Stimulated activated naive CD8-positive, alpha-beta T cell treated with anti-CD3 and anti-CD28 coated beads, Interleukin-15, amount 100 ng/mL, for 72 hours (primary cell): ENCODE data around the gene G6PC1.
"Not testable (repeated sequence)": the region's sequence is repeated elsewhere in the genome, so short reads cannot be mapped to it uniquely, and the experiment has no call there.

Experiments
- ATAC-seq: fragments of 150-1000 bp; cut with Tn5 transposase; 2 replicates; pipeline ENCODE4 v1.10.0; 2021; ENCODE audit warnings: mild to moderate bottlenecking, moderate library complexity
- DNase-seq, 2 donors: peaks; one replicate each; pipeline ENCODE4 v3.0.0; 2021 to 2022
- H3K27ac Mint-ChIP-seq, 2 donors: one replicate each; pipeline ENCODE4 v1.8.0; 2022; ENCODE audit warnings: mild to moderate bottlenecking in 2 of 2, mixed read lengths in 2 of 2, moderate library complexity in 2 of 2
- H3K27me3 Mint-ChIP-seq: one replicate; pipeline ENCODE4 v1.8.0; 2022; ENCODE audit warnings: mixed read lengths
- H3K4me1 Mint-ChIP-seq: one replicate; pipeline ENCODE4 v1.8.0; 2022; ENCODE audit warnings: mild to moderate bottlenecking, mixed read lengths
- H3K4me3 Mint-ChIP-seq, 2 donors: one replicate each; pipeline ENCODE4 v1.8.0; 2022; ENCODE audit warnings: mild to moderate bottlenecking in 2 of 2, mixed read lengths in 2 of 2, moderate library complexity in 1 of 2
- H3K9me3 Mint-ChIP-seq, 2 donors: one replicate each; pipeline ENCODE4 v1.8.0; 2022; ENCODE audit warnings: mixed read lengths in 2 of 2

Gene G6PC1

DNA sequence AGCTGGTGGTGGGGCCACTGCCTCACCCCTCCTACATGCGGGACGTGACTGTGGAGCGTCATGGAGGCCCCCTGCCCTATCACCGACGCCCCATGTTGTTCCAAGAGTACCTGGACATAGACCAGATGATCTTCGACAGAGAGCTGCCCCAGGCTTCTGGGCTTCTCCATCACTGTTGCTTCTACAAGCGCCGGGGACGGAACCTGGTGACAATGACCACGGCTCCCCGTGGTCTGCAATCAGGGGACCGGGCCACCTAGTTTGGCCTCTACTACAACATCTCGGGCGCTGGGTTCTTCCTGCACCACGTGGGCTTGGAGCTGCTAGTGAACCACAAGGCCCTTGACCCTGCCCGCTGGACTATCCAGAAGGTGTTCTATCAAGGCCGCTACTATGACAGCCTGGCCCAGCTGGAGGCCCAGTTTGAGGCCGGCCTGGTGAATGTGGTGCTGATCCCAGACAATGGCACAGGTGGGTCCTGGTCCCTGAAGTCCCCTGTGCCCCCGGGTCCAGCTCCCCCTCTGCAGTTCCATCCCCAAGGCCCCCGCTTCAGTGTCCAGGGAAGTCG is 32.8 kb upstream of the G6PC1 start:
- H3K4me3 Mint-ChIP-seq = not testable (repeated sequence)

DNA sequence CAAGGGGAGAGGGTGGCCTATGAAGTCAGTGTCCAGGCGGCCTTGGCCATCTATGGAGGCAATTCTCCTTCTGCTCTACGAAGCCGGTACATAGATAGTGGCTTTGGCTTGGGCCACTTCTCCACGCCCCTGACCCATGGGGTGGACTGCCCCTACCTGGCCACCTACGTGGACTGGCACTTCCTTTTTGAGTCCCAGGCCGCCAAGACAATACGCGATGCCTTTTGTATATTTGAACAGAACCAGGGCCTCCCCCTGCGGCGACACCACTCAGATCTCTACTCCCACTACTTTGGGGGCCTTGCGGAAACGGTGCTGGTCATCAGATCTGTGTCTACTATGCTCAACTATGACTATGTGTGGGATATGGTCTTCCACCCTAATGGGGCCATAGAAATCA is 32.3 kb upstream of the G6PC1 start:
- Mint-ChIP-seq H3K9me3 (no peaks in the 10 kb centered on the region), H3K27me3 (peaks cover 17% of the 10 kb centered on the region), H3K4me3 (no peak overlapping the region), H3K27ac (no peak overlapping the region), H3K4me1 (no peaks in the 10 kb centered on the region)
- ATAC-seq (no peak), DNase-seq (no peak)

More for the DNA sequence above, 32.8 kb upstream of the G6PC1 start:
- DNase-seq, H3K4me1 Mint-ChIP-seq, H3K27ac Mint-ChIP-seq, H3K9me3 Mint-ChIP-seq, ATAC-seq: not testable (repeated sequence)
- peaks cover 17% of the 10 kb centered on the region for H3K27me3 Mint-ChIP-seq

DNA sequence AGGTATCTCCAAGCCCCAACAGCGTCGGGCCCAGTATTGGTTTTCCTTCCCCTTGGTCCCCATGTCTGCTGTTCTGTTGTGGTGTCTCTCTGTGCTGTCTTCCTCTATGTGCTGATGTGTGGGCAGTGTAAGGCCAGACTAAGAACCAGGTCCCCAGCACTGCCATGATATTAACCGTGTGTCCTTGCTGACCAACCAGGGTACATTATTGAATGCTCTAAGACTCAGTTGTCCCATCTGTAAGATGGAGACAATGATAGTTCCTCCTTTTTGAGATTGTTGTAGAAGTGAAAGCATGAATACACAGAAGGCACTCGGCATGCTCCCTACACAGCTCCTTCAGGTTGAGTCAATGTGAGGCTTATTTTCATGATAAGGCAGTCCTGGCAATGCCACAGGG is 29.0 kb upstream of the G6PC1 start:
- Mint-ChIP-seq H3K4me1 (no peaks in the 10 kb centered on the region), H3K27ac (no peak overlapping the region), H3K27me3 (peaks cover 14% of the 10 kb centered on the region), H3K9me3 (no peaks in the 10 kb centered on the region), H3K4me3 (no peak overlapping the region)
- ATAC-seq (no peak), DNase-seq (no peak)

DNA sequence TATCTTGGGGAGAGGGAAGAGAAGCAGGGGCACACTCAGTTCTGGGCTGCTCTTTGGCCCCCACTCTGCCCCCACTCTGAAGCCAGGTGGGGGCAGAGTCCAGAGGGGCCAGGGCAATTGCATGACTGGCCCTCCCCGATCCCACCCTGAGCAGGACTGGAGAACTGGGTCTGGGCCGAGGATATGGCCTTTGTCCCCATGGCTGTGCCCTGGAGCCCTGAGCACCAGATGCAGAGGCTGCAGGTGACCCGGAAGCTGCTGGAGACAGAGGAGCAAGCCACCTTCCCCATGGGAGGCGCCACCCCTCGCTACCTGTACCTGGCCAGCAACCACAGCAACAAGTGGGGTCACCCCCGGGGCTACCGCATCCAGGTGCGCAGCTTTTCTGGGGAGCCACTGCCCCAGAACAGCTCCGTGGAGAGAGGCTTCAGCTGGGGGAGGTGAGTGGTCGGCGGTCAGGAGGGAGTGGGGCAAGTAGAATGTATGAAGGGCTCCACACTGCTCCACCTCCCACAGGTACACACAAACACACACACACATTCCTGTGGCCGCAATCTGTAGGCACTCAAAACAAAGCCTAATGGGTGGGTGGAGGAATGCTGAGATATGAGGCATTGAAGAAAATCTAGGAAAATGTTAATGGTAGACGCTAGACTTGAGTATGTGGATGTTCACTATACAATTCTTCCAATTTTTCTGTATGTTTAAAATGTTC is 28.2 kb upstream of the G6PC1 start:
- ATAC-seq (no peak), DNase-seq (no peak)
- no peaks in the 10 kb centered on the region for H3K4me1 Mint-ChIP-seq
- H3K9me3 Mint-ChIP-seq = no peaks in the 10 kb centered on the region
- H3K27me3 Mint-ChIP-seq = peaks cover 22% of the 10 kb centered on the region
- H3K27ac Mint-ChIP-seq = no peak overlapping the region
- H3K4me3 Mint-ChIP-seq = no peak overlapping the region

DNA sequence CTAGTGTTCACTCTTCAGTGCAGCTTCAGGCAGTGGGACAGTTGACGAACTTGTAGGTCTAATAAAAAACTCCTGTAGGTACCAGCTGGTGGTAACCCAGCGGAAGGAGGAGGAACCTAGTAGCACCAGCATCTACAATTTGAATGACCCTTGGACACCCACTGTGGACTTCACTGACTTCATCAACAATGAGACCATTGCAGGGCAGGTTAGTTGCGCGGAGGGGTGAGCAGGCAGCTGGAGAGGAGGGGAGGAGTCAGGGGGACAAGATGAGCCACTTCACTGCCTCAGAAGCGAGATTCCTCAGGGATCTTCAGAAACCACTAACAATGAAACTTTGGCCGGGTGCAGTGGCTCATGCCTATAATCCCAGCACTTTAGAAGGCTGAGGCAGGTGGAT is 27.3 kb upstream of the G6PC1 start:
- Mint-ChIP-seq H3K4me1 (no peaks in the 10 kb centered on the region), H3K27me3 (peaks cover 30% of the 10 kb centered on the region)

DNA sequence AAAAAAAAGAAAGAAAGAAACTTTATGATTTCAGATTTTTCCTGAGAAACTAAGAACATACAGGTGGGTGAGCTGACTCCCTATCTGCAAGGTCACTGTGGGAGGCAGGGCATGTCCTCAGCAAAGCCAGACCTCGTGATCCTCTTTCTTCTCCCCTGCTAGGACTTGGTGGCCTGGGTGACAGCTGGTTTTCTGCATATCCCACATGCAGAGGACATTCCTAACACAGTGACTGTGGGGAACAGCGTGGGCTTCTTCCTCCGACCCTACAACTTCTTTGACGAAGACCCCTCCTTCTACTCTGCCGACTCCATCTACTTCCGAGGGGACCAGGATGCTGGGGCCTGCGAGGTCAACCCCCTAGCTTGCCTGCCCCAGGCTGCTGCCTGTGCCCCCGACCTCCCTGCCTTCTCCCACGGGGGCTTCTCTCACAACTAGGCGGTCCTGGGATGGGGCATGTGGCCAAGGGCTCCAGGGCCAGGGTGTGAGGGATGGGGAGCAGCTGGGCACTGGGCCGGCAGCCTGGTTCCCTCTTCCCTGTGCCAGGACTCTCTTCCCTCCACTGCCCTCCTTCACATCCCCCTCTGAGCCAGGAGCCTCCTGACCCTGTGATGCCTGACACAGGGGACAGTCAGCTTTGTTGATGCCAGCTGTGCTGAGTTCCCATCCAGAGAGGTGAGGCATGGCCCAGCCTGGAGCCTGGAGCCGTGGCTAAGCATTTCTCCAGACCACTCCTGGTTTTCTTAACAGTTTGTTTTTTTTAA is 26.5 kb upstream of the G6PC1 start:
- DNase-seq, H3K9me3 Mint-ChIP-seq, ATAC-seq, H3K4me1 Mint-ChIP-seq, H3K4me3 Mint-ChIP-seq, H3K27ac Mint-ChIP-seq: not testable (repeated sequence)
- H3K27me3 Mint-ChIP-seq = peaks cover 33% of the 10 kb centered on the region

More for the DNA sequence above, 27.3 kb upstream of the G6PC1 start:
- DNase-seq (no peak), ATAC-seq (no peak)
- Mint-ChIP-seq H3K9me3 (no peaks in the 10 kb centered on the region), H3K27ac (no peak overlapping the region), H3K4me3 (no peak overlapping the region)

DNA sequence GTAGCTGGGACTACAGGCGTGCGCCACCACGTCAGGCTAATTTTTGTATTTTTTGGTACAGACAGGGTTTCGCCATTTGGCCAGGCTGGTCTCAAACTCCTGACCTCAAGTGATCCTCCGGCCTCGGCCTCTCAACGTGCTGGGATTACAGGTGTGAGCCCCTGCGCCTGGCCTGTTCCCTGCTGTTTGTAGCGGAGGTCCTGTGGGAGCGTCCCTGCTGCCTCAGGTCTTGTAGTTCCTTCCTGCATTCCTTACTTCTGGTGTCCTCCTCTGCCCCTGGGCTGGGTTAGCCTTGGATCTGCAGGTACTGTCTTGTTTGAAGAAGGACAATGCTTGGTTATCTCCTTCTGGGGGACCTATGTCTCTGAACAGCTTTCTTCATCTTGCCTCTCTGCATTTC is 23.6 kb upstream of the G6PC1 start:
- peaks cover 31% of the 10 kb centered on the region for H3K27me3 Mint-ChIP-seq
- ATAC-seq = no peak

DNA sequence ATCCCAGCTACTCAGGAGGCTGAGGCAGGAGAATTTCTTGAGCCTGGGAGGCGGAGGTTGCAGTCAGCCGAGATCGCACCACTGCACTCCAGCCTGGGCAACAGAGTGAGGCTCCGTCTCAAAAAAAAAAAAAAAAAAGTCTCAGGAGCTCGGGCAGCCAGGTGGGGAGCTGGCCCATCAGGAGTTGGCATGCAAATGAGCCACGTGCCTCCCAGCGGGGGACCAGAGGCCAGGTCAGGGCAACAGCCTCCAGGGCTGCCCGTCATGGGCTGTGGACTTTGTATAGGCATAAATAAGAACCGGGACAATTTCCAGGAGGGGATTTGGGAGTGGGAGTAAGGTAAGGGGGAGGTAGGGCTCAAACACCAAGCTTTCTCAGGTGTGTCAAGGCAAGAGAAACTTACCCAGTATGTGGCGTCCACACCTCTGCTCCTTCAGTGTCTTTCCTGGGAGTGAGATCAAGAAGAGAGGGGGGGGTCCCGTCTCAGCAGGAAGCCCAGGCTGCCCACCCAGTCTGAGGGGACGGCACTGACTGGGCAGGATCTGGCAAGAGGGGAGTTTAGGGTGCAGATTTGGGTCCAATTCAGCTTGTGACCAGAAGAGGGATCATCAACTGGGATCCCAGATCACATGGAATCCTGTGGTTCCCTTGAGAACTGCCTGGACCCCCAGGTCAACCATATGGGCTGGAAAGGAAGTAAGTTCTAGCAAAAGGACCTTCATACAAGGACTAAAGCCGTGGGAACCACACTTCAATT is 22.3 kb upstream of the G6PC1 start:
- no peak for ATAC-seq
- Mint-ChIP-seq H3K4me3 (no peak overlapping the region), H3K4me1 (no peaks in the 10 kb centered on the region), H3K27ac (peak overlapping the region; percentile 41 to 48), H3K9me3 (no peaks in the 10 kb centered on the region), H3K27me3 (peaks cover 31% of the 10 kb centered on the region)
- DNase-seq = no peak

More for the DNA sequence above, 23.6 kb upstream of the G6PC1 start:
- Mint-ChIP-seq H3K4me3 (no peak overlapping the region), H3K4me1 (no peaks in the 10 kb centered on the region), H3K9me3 (no peaks in the 10 kb centered on the region), H3K27ac (no peak overlapping the region)
- DNase-seq = no peak

DNA sequence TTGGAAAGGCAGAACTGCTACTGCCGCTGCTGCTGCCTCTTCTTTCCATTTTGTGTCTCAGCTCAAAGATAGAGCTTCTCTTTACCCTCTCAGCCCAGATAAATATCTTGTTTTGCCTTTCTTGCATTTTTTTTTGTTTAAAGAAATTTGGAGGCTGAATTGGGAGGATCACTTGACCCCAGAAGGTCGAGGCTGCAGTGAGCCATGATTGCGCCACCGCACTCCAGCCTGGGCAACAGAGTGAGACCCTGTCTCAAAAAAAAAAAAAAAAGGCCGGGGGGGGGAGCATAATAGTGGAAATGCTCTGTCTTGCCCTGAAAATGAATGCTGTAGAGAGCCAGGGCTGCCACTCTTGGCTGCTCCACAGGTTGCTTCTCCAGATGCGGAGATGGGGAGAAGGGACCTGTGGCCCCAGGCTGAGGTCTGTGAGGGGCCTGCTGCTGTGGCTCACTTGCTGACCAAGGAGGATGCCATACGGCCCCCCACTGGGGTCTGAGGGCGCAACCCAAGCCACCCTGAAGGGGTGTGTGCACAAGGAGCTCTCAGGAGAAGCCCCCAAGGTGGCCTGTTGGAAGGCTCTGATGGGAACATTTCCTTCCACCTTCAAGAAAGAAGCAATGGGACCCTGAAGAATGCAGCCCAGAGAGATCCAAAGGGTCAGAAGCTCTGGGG is 21.5 kb upstream of the G6PC1 start:
- DNase-seq (no peak), ATAC-seq (no peak)
- Mint-ChIP-seq H3K27me3 (peaks cover 31% of the 10 kb centered on the region), H3K4me1 (no peaks in the 10 kb centered on the region), H3K9me3 (no peaks in the 10 kb centered on the region), H3K4me3 (no peak overlapping the region), H3K27ac (no peak overlapping the region)

DNA sequence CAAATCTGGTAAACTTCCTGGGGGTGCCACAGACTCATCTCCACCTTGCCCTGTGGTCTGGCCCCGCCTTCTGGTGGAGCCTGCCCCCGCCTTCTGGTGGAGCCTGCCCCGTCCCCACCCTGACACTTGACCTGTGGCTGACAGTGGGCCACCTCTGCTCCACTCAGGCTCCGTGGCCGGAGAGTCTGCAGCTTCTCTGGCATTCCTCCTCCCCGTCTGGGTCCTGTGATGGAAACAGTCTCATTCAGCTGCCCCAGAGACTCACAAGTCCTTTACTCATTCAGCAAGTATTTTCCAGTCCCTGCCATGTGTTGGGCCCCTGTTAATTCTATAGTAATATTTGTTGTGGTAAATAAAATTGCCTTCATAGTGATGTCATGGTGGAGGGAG is 21.0 kb upstream of the G6PC1 start:
- Mint-ChIP-seq H3K4me3 (no peak overlapping the region), H3K27me3 (peaks cover 31% of the 10 kb centered on the region), H3K9me3 (no peaks in the 10 kb centered on the region), H3K4me1 (no peaks in the 10 kb centered on the region), H3K27ac (no peak overlapping the region)
- no peak for ATAC-seq
- DNase-seq = no peak

DNA sequence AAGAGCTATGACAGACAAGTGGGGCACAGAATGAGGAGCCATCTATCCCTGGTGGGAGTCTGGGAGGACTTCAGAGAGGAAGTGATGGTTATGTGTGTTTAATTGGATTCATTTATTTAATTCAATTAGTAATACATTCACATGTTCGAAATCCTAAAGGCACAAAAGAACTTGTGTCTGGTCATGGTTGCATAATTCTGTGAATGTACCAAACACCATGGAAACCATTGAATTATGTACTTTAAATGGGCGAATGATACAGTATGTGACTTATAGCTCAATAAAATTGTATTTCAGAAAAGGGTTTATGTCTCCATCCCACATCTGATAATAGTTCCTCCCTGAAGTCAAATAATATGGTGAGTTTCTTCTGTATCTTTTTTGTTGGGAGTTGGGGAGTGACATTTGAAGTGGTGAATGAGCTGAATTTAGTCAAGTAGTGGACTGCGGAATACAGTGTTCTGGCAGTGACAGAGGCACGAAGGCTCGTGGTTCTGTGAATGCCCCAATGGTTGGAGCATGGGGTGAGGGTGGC is 19.8 kb upstream of the G6PC1 start:
- ATAC-seq (no peak), DNase-seq (no peak)
- H3K27ac Mint-ChIP-seq = no peak overlapping the region
- no peaks in the 10 kb centered on the region for H3K4me1 Mint-ChIP-seq
- H3K27me3 Mint-ChIP-seq = peaks cover 31% of the 10 kb centered on the region
- no peak overlapping the region for H3K4me3 Mint-ChIP-seq
- no peaks in the 10 kb centered on the region for H3K9me3 Mint-ChIP-seq

DNA sequence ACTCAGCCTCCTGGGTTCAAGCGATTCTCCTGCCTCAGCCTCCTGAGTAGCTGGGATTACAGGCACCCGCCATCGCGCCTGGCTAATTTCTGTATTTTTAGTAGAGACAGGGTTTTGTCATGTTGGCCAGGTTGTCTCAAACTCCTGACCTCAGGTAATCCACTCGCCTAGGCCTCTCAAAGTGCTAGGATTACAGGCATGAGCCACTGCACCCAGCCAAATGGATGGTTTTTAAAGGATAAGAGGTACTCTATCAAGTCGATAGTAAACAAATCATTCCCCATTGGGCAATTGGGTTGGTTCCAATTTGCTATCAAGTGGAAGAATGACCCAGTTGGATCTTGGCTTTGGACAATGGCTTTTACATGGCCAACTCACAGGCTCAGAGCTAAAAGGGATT is 18.9 kb upstream of the G6PC1 start:
- not testable (repeated sequence) for H3K27ac Mint-ChIP-seq, H3K4me1 Mint-ChIP-seq, H3K4me3 Mint-ChIP-seq

DNA sequence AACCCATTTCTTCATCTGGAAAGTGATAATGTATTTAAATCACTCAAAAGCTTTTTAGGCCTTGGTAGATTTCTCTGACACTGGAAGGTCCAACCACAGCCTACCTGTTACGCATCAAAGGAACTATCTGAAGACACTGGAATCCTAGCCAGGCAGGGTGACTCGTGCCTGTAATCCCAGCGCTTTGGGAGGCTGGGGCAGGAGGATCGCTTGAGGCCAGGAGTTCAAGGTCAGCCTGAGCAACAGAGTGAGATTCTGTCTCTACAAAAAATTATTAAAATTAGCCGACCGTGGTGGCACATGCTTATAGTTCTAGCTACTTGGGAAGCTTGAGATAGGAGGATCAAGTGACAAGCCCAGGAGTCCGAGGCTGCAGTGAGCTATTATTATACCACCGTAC is 18.4 kb upstream of the G6PC1 start:
- Mint-ChIP-seq H3K4me1 (no peaks in the 10 kb centered on the region), H3K27me3 (peaks cover 23% of the 10 kb centered on the region), H3K27ac (no peak overlapping the region), H3K4me3 (no peak overlapping the region), H3K9me3 (no peaks in the 10 kb centered on the region)
- no peak for ATAC-seq
- DNase-seq = no peak

More for the DNA sequence above, 18.9 kb upstream of the G6PC1 start:
- DNase-seq, H3K9me3 Mint-ChIP-seq, ATAC-seq: not testable (repeated sequence)
- H3K27me3 Mint-ChIP-seq = peaks cover 27% of the 10 kb centered on the region

DNA sequence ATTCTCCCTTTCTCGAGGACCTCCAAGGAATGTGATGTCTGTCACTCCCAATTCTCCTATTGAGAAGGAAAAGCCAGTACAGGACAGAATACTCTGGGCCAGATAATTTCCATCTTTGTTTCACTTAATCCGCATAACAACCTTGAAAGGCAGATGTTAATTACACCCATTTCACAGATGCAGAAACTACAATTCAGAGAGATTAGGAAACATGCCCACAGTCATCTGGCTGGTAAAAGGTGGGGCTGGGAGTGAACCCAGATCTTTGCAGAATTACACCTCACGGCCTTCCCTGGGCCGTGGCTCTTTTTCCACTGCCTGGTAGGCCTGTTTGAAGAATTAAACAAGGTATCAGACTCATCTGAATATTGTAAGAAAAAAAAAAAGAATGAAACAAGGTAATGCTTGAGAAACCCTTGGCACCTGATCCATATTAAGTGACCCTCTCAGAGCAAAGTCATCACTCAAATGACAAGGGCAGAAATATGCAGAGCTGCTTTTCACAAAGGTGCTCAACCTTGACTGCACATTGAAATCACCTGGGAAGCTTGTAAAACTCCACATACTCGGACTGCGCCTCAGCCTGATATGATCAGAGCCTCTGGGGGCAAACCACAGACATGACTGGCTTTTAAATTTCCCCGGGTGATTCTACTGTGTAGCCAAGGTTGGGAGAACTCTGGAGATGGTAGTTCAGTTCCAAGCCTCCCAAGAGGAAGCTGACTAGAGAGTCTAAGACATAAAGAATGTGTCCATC is 16.6 kb upstream of the G6PC1 start:
- Mint-ChIP-seq H3K27me3 (peaks cover 9% of the 10 kb centered on the region), H3K9me3 (no peaks in the 10 kb centered on the region), H3K4me3 (no peak overlapping the region), H3K4me1 (no peaks in the 10 kb centered on the region), H3K27ac (no peak overlapping the region)
- ATAC-seq = no peak
- no peak for DNase-seq
